ENCODE results near the gene ARHGAP26.

ARHGAP26 gene

GRCh38 chr5:143234162-143234842 lies 464.1 kb downstream of the ARHGAP26 start:
- no peak for DNase-seq

- no peak for DNase-seq
Observed at GRCh38 chr5:143235423-143235822, 465.2 kb downstream of the ARHGAP26 start.

- no peak for DNase-seq
Observed at GRCh38 chr5:143236682-143237081, 466.5 kb downstream of the ARHGAP26 start.

GRCh38 chr5:143237664-143238063 lies 467.5 kb downstream of the ARHGAP26 start:
- DNase-seq, result no peak

GRCh38 chr5:143238620-143239019 lies 468.4 kb downstream of the ARHGAP26 start:
- no peak for DNase-seq

- no peak for DNase-seq
Observed at GRCh38 chr5:143239882-143240518, 469.8 kb downstream of the ARHGAP26 start.

- no peak for DNase-seq
Observed at GRCh38 chr5:143241892-143242291, 471.7 kb downstream of the ARHGAP26 start.

- DNase-seq, result no peak
Observed at GRCh38 chr5:143243103-143243502, 472.9 kb downstream of the ARHGAP26 start.

GRCh38 chr5:143244000-143244736 lies 474.0 kb downstream of the ARHGAP26 start:
- no peak for DNase-seq

- no peak for DNase-seq
Observed at GRCh38 chr5:143244990-143245389, 474.8 kb downstream of the ARHGAP26 start.

- no peak for DNase-seq
Observed at GRCh38 chr5:143245929-143246561, 475.9 kb downstream of the ARHGAP26 start.

GRCh38 chr5:143247134-143247815 lies 477.1 kb downstream of the ARHGAP26 start:
- DNase-seq, result no peak

- no peak for DNase-seq
Observed at GRCh38 chr5:143248391-143248790, 478.2 kb downstream of the ARHGAP26 start.

- no peak for DNase-seq
Observed at GRCh38 chr5:143248822-143249579, 478.8 kb downstream of the ARHGAP26 start.

GRCh38 chr5:143249851-143250250 lies 479.7 kb downstream of the ARHGAP26 start:
- DNase-seq, result no peak

GRCh38 chr5:143251190-143251589 lies 481.0 kb downstream of the ARHGAP26 start:
- no peak for DNase-seq

- no peak for DNase-seq
Observed at GRCh38 chr5:143251946-143252345, 481.8 kb downstream of the ARHGAP26 start.

GRCh38 chr5:143254819-143255218 lies 484.6 kb downstream of the ARHGAP26 start:
- no peak for DNase-seq

GRCh38 chr5:143258559-143259253 lies 488.5 kb downstream of the ARHGAP26 start:
- DNase-seq, result no peak

- DNase-seq, result no peak
Observed at GRCh38 chr5:143259254-143259605, 489.1 kb downstream of the ARHGAP26 start.

GRCh38 chr5:143261748-143262392 lies 491.7 kb downstream of the ARHGAP26 start:
- no peak for DNase-seq

Data from activated CD4-positive, alpha-beta T cell treated with anti-CD3 and anti-CD28 coated beads for 4 hours (primary cell).